Measurements from ENCODE around the gene VRTN. TPM values are rescaled to one million over a fixed set of nuclear protein-coding genes. Genes with fewer than 3 reads are reported as not detected.
"Not testable (repeated sequence)": the region's sequence is repeated elsewhere in the genome, so short reads cannot be mapped to it uniquely, and the experiment has no call there.

VRTN gene
- total and polyA plus RNA-seq, 9 donors: 0.19 to 0.23 TPM; not detected in 7

DNA sequence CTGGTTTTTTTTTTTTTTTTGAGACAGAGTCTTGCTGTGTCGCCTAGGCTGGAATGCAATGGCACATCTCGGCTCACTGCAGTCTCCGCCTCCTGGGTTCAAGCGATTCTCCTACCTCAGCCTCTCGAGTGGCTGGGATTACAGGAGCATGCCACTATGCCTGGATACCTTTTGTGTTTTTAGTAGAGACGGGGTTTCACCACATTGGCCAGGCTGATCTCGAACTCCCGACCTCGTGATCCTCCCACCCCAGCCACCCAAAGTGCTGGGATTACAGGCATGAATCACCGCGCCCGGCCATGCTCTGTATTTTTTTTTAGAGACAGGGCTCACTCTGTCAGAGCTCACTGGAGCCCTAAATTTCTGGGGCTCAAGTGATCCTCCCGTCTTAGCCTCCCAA, 32.6 kb downstream of the VRTN start:
- DNase-seq: no peak
- intact Hi-C loops (cut with DNase I): no loop called here
- no peaks in the 10 kb centered on the region for H3K27me3 ChIP-seq
- no peaks in the 10 kb centered on the region for H3K4me1 ChIP-seq (ENCODE audit: insufficient read depth)
- TF ChIP-seq EP300 (IDR thresholded peaks at IDR 0.05): no peak
- no peak for TF ChIP-seq POLR2A (IDR thresholded peaks at IDR 0.05)
- TF ChIP-seq CTCF (IDR thresholded peaks at IDR 0.05): no peak
- H3K36me3 ChIP-seq: no peaks in the 10 kb centered on the region
- H3K4me3 ChIP-seq: no peak overlapping the region
- H3K9me3 ChIP-seq: no peaks in the 10 kb centered on the region
- WGBS, 3 donors: 80 to 83% (median 81%) methylated on average over 13 of the region's 13 CpGs
- no peak overlapping the region for H3K27ac ChIP-seq

- intact Hi-C loops (cut with DNase I); H3K4me3 ChIP-seq; H3K27ac ChIP-seq; DNase-seq; H3K4me1 ChIP-seq (ENCODE audit: insufficient read depth); H3K36me3 ChIP-seq; H3K27me3 ChIP-seq; H3K9me3 ChIP-seq: not testable (repeated sequence)
- WGBS, 3 donors: 63 to 79% (median 68%) methylated on average over 10 of the region's 10 CpGs
Measured at GRCh38 chr14:74381571-74381970, 33.3 kb downstream of the VRTN start.

GRCh38 chr14:74382231-74382630, 34.0 kb downstream of the VRTN start:
- intact Hi-C loops (cut with DNase I): no loop called here
- no peaks in the 10 kb centered on the region for H3K4me1 ChIP-seq (ENCODE audit: insufficient read depth)

DNA sequence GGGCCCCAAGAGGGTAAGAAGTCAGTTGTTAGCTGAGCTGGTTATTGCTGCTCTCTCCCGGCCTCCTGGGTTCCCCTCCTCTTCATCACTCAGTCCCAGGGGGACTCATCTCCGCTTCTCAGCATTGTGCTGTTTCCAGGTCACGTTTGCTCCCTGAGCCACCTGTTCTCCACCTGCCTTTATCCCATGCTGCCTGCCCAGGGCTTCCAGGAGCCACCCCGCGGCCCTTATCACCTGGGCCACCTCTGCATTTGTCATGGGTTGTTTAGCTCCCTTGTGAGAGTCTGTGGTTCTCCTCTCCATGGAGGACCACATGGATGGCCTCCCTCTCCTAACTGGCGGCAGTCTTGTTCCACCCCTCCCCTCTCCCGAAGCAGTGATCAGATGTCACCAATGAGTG, 41.7 kb downstream of the VRTN start:
- H3K36me3 ChIP-seq: no peaks in the 10 kb centered on the region
- no peak overlapping the region for H3K4me3 ChIP-seq
- 61 to 77% (median 71%) methylated on average over 7 of the region's 7 CpGs for WGBS, 3 donors
- H3K4me1 ChIP-seq (ENCODE audit: insufficient read depth): no peaks in the 10 kb centered on the region
- no peak for DNase-seq
- H3K9me3 ChIP-seq: no peaks in the 10 kb centered on the region
- no peaks in the 10 kb centered on the region for H3K27me3 ChIP-seq
- TF ChIP-seq CTCF (IDR thresholded peaks at IDR 0.05): no peak
- no peak for TF ChIP-seq EP300 (IDR thresholded peaks at IDR 0.05)
- no peak for TF ChIP-seq POLR2A (IDR thresholded peaks at IDR 0.05)
- H3K27ac ChIP-seq: no peak overlapping the region
- intact Hi-C loops (cut with DNase I): no loop called here

More at GRCh38 chr14:74382231-74382630, 34.0 kb downstream of the VRTN start:
- no peaks in the 10 kb centered on the region for H3K27me3 ChIP-seq
- TF ChIP-seq EP300 (IDR thresholded peaks at IDR 0.05): no peak
- no peak for TF ChIP-seq POLR2A (IDR thresholded peaks at IDR 0.05)
- TF ChIP-seq CTCF (IDR thresholded peaks at IDR 0.05): no peak
- no peaks in the 10 kb centered on the region for H3K9me3 ChIP-seq
- no peak overlapping the region for H3K27ac ChIP-seq
- WGBS, 3 donors: 76 to 91% (median 86%) methylated on average over 4 of the region's 4 CpGs
- DNase-seq: no peak
- H3K36me3 ChIP-seq: no peaks in the 10 kb centered on the region
- H3K4me3 ChIP-seq: no peak overlapping the region

DNA sequence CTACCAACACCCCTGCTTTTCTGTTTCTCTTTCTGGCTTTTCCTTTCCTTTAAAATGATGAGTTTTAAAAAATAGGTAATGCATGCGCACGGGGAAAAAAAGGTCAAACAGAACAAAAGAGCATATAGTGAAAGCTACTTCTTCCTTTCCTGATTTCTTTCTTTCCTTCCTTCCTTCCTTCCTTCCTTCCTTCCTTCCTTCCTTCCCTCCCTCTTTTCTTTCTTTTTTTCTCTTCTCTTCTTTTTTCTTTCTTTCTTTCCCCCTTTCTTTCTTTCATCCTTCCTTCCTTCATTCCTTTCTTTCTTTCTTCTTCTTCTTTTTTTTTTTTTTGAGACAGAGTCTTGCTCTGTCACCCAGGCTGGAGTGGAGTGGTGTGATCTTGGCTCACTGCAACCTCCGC, 42.2 kb downstream of the VRTN start:
- 82 to 90% (median 89%) methylated on average over 3 of the region's 3 CpGs for WGBS, 3 donors
- H3K27me3 ChIP-seq; H3K27ac ChIP-seq; H3K36me3 ChIP-seq; H3K4me1 ChIP-seq (ENCODE audit: insufficient read depth); DNase-seq; H3K9me3 ChIP-seq; H3K4me3 ChIP-seq; intact Hi-C loops (cut with DNase I): not testable (repeated sequence)

GRCh38 chr14:74391479-74391878, 43.2 kb downstream of the VRTN start:
- Histone ChIP-seq H3K27ac (no peak overlapping the region), H3K27me3 (no peaks in the 10 kb centered on the region), H3K36me3 (no peaks in the 10 kb centered on the region), H3K4me1 (ENCODE audit: insufficient read depth) (no peaks in the 10 kb centered on the region), H3K9me3 (no peaks in the 10 kb centered on the region), H3K4me3 (no peak overlapping the region)
- DNase-seq: no peak
- 79 to 80% (median 79%) methylated on average over 3 of the region's 3 CpGs for WGBS, 3 donors
- no peak for TF ChIP-seq CTCF (IDR thresholded peaks at IDR 0.05)
- no peak for TF ChIP-seq EP300 (IDR thresholded peaks at IDR 0.05)
- no peak for TF ChIP-seq POLR2A (IDR thresholded peaks at IDR 0.05)
- intact Hi-C loops (cut with DNase I): no loop called here

Data from ovary (tissue), 9 donors.